ENCODE data around the gene CLCN3.
"Not testable (repeated sequence)": the region's sequence is repeated elsewhere in the genome, so short reads cannot be mapped to it uniquely, and the experiment has no call there.

Gene CLCN3

DNA sequence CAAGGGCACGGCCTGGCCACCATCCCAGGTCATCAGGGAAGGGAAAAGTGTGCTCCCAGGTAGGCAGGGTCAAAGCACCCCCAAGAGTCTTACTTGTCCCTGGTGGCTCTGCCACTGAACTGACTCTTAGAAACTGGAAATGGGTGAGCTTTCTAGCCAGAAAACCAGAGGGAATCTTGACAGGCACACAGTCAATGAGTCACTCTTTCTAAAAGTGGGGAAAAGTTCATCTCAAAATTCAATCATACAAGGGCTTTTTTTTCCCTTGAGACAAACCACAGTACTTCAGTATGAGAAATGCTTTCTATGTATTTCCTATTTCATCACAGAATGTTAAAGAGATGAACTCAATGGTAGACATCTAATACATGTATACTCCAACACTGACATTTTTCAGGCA lies 124.9 kb downstream of the CLCN3 start:
- Mint-ChIP-seq H3K9me3 (no peaks in the 10 kb centered on the region), H3K27ac (no peak overlapping the region), H3K4me1 (peaks cover 5% of the 10 kb centered on the region), H3K36me3 (peaks cover 48% of the 10 kb centered on the region), H3K4me3 (no peak overlapping the region)
- no peak for DNase-seq (ENCODE audit: low spot score in 2 of 2)
- no peak for ATAC-seq

DNA sequence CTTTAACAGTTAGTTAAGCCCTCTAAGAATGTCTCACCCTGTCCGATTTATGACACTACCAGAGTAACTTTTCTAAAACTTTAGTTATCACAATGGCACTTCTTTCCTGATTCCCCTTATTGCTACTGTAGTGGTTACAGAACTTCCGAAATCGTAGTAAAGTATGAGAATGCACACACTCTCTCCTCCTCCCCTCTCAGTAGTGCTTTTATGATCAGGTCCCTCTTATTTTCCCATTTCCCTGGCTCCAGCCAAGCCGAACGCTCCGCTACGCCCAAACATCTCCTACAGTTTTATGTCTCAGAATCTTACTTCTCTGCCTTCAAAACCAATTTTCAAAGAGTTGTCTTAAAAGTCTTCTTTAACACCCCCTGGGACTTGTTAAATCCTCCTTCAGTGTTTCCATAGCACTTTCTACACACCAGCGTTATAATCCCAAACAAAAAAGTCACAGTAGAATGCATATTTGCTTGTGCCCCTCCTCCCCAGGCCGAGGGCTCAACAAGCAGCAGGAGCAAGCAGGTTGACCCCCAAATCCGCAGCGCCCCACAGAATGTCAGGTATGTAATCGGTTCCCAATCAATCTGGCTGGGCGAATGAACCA lies 136.7 kb downstream of the CLCN3 start:
- ATAC-seq: peak; percentile 64
- no peak for DNase-seq (ENCODE audit: low spot score in 2 of 2)
- Mint-ChIP-seq H3K27ac (peak overlapping the region; percentile 87), H3K4me3 (peak overlapping the region; percentile 88), H3K4me1 (peaks cover 26% of the 10 kb centered on the region), H3K36me3 (peaks cover 17% of the 10 kb centered on the region), H3K9me3 (no peaks in the 10 kb centered on the region)

DNA sequence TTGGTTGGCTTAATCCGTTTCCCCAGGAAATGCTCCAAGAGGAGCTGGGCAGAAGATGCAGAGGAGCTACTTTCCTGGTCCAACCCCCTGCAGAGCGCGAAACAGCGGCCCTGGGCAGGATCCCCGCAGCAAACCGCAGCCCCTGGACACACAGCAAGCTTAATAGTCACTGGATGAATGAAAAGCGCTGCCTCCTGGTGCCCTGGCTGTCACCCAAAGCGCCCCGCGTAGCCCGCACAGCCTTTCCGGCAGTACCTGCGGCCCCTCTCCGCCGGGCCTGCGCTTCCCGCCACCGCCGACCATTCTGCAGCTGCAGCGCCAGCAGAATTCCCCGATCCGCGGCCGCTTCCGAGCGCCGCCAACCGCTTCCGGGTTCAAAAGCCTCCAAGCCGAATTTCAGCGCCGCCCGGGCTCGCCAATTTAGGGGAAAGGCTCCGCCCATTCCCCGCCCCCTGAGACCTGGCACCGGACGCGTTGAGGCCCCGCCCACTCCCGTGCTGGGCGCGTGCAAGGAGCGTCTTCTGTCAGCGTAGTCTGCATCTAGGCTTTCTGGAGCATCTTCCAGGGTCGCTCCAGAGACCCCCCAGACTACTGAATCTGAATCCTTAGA lies 137.3 kb downstream of the CLCN3 start, which contains the start of gene HPF1:
Gene HPF1 (minus strand): TSS at position 370 of the 610 bp plus-strand sequence. CDS start 67 bp downstream, at position 303.
- ATAC-seq (peak; percentile 88), DNase-seq (ENCODE audit: low spot score in 2 of 2) (peak; percentile 85 to 96)
- peaks cover 26% of the 10 kb centered on the region for H3K4me1 Mint-ChIP-seq
- no peaks in the 10 kb centered on the region for H3K9me3 Mint-ChIP-seq
- H3K36me3 Mint-ChIP-seq: peaks cover 11% of the 10 kb centered on the region
- peak within 1 kb of the TSS; percentile 87 for H3K27ac Mint-ChIP-seq
- H3K4me3 Mint-ChIP-seq: peak within 1 kb of the TSS; percentile 88

DNA sequence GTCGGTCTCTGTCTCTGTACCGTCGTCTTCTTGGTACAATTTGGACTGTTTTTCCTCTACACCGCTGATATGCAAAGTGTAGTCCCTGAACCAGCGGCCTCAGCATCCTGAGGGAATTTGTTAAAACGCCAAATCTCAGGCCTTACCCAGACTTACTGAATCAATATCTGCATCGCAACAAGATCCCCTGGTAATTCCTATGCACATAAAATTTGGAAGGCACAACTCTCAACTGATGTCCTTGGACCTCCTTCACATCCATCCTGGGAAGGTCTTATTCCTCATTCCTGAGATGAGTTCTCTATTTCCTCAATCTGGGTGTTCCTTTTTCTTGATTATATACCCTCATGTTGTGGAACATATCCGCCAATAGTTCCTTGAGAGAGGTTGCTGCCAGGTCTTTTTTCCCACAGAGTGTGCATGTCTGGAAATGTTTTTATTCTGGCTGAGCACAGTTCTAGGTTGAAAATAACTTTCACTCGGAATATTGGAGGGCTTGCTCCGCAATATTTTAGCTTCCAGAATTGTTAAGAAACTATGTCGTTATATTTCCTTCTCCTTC lies 138.1 kb downstream of the CLCN3 start:
- peaks cover 26% of the 10 kb centered on the region for H3K4me1 Mint-ChIP-seq
- peak overlapping the region; percentile 88 for H3K4me3 Mint-ChIP-seq
- peak overlapping the region; percentile 87 for H3K27ac Mint-ChIP-seq
- H3K36me3 Mint-ChIP-seq: peaks cover 3% of the 10 kb centered on the region
- ATAC-seq (no peak), DNase-seq (ENCODE audit: low spot score in 2 of 2) (no peak)
- H3K9me3 Mint-ChIP-seq: no peaks in the 10 kb centered on the region

DNA sequence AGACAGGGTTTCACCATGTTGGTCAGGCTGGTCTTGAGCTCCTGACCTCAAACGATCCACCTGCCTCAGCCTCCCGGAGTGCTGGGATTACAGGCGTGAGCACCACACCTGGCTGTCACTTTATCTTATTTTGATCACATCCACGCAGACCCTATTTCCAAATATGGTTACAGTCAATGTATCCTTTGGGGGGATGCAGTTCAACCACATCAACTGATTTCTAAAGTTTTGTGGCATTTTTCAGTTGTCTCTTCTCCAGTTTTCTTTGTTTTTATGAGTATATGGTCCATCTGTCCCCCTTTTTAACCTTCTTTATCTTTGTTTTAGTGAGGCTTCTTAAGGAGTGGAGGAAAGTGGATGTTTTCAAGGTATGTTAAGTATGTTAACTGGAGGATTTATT lies 141.5 kb downstream of the CLCN3 start:
- DNase-seq (ENCODE audit: low spot score in 2 of 2): no peak
- H3K4me1 Mint-ChIP-seq: peaks cover 11% of the 10 kb centered on the region
- H3K27ac Mint-ChIP-seq: no peak overlapping the region
- no peaks in the 10 kb centered on the region for H3K9me3 Mint-ChIP-seq
- no peaks in the 10 kb centered on the region for H3K36me3 Mint-ChIP-seq
- no peak overlapping the region for H3K4me3 Mint-ChIP-seq
- no peak for ATAC-seq

GRCh38 chr4:169765835-169766234 lies 145.5 kb downstream of the CLCN3 start:
- no peaks in the 10 kb centered on the region for H3K4me1 Mint-ChIP-seq
- DNase-seq (ENCODE audit: low spot score in 2 of 2) (no peak), ATAC-seq (no peak)
- no peaks in the 10 kb centered on the region for H3K9me3 Mint-ChIP-seq
- H3K36me3 Mint-ChIP-seq: no peaks in the 10 kb centered on the region
- no peak overlapping the region for H3K27ac Mint-ChIP-seq
- H3K4me3 Mint-ChIP-seq: no peak overlapping the region

DNA sequence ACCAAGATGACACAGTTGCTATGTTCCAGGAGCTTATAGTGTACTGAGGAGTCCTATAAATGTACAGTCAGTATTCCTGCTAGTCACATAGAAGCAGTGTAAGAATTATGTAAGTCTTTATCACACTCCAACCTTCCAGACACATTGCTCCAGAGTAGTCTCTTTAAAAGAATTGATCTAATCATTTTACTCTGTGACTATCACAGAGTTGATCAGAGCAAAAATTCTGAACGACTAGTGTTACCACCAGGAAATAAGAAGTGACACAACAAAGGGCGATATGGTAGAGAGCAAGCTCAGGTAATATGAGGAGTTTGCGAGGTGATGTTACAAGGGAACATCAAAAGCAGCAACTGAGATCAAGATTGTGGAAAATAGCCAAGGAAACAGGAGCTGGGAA lies 146.4 kb downstream of the CLCN3 start:
- no peak for ATAC-seq
- no peaks in the 10 kb centered on the region for H3K36me3 Mint-ChIP-seq
- H3K4me3 Mint-ChIP-seq: no peak overlapping the region
- DNase-seq (ENCODE audit: low spot score in 2 of 2): no peak
- H3K9me3 Mint-ChIP-seq: no peaks in the 10 kb centered on the region
- H3K27ac Mint-ChIP-seq: no peak overlapping the region
- H3K4me1 Mint-ChIP-seq: no peaks in the 10 kb centered on the region

GRCh38 chr4:169768385-169768784 lies 148.0 kb downstream of the CLCN3 start:
- Mint-ChIP-seq H3K27ac (no peak overlapping the region), H3K36me3 (no peaks in the 10 kb centered on the region), H3K4me1 (no peaks in the 10 kb centered on the region), H3K4me3 (no peak overlapping the region), H3K9me3 (no peaks in the 10 kb centered on the region)
- DNase-seq (ENCODE audit: low spot score in 2 of 2) (no peak), ATAC-seq (no peak)

DNA sequence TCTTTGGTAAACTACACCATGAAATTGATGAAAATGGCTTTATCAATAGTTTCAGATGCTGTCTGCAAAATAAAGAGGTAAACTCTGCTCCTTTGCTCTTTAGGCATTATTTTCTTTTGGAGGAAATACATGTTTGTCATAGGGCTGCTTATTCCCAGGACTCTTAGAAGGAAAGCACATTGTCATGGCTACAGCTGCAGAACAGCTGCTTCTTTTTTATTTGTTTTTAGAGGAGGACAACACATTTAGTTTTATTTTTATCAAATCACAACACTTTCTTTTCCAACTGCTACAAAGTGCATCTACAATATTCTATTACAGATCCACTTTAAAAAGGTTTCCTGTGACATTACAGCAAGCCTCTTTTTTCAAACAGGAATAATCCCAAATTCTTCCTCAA lies 150.0 kb downstream of the CLCN3 start:
- ATAC-seq: no peak
- H3K27ac Mint-ChIP-seq: no peak overlapping the region
- H3K4me3 Mint-ChIP-seq: no peak overlapping the region
- H3K9me3 Mint-ChIP-seq: no peaks in the 10 kb centered on the region
- peaks cover 2% of the 10 kb centered on the region for H3K4me1 Mint-ChIP-seq
- no peak for DNase-seq (ENCODE audit: low spot score in 2 of 2)
- no peaks in the 10 kb centered on the region for H3K36me3 Mint-ChIP-seq

- not testable (repeated sequence) for ATAC-seq; H3K4me1 Mint-ChIP-seq; H3K36me3 Mint-ChIP-seq; DNase-seq (ENCODE audit: low spot score in 2 of 2); H3K4me3 Mint-ChIP-seq; H3K9me3 Mint-ChIP-seq; H3K27ac Mint-ChIP-seq
Measured at GRCh38 chr4:169771556-169772080, 151.2 kb downstream of the CLCN3 start.

Measured in stimulated activated effector memory CD8-positive, alpha-beta T cell treated with anti-CD3 and anti-CD28 coated beads, Interleukin-12 subunit alpha, Interleukin-12 subunit beta, amount 100 ng/mL, for 72 hours (primary cell).